Measurements from ENCODE around the gene VEPH1. TPM values are rescaled to one million over a fixed set of nuclear protein-coding genes. Genes with fewer than 3 reads are reported as not detected.

VEPH1 gene
- polyA plus RNA-seq, 4 donors, result 49.1 to 60.4 (median 53.8) TPM

GRCh38 chr3:157479464-157480243 lies 23.6 kb downstream of the VEPH1 start:
- no peak for DNase-seq (ENCODE audit: low read depth in 4 of 4, low spot score in 2 of 4)

- DNase-seq (ENCODE audit: low read depth in 4 of 4, low spot score in 2 of 4), result no peak
Observed at GRCh38 chr3:157477441-157477840, 25.8 kb downstream of the VEPH1 start.

GRCh38 chr3:157475921-157476414 lies 27.2 kb downstream of the VEPH1 start:
- no peak for DNase-seq (ENCODE audit: low read depth in 4 of 4, low spot score in 2 of 4)

GRCh38 chr3:157472648-157473047 lies 30.6 kb downstream of the VEPH1 start:
- no peak for DNase-seq (ENCODE audit: low read depth in 4 of 4, low spot score in 2 of 4)

GRCh38 chr3:157471064-157471463 lies 32.2 kb downstream of the VEPH1 start:
- DNase-seq (ENCODE audit: low read depth in 4 of 4, low spot score in 2 of 4), result no peak

GRCh38 chr3:157469561-157470294 lies 33.5 kb downstream of the VEPH1 start:
- no peak for DNase-seq (ENCODE audit: low read depth in 4 of 4, low spot score in 2 of 4)

GRCh38 chr3:157467200-157467599 lies 36.0 kb downstream of the VEPH1 start:
- no peak for DNase-seq (ENCODE audit: low read depth in 4 of 4, low spot score in 2 of 4)

- no peak for DNase-seq (ENCODE audit: low read depth in 4 of 4, low spot score in 2 of 4)
Observed at GRCh38 chr3:157465741-157466140, 37.5 kb downstream of the VEPH1 start.

- DNase-seq (ENCODE audit: low read depth in 4 of 4, low spot score in 2 of 4), result no peak
Observed at GRCh38 chr3:157464321-157464720, 38.9 kb downstream of the VEPH1 start.

- DNase-seq (ENCODE audit: low read depth in 4 of 4, low spot score in 2 of 4), result no peak
Observed at GRCh38 chr3:157463816-157464215, 39.4 kb downstream of the VEPH1 start.

- no peak for DNase-seq (ENCODE audit: low read depth in 4 of 4, low spot score in 2 of 4)
Observed at GRCh38 chr3:157460253-157460652, 43.0 kb downstream of the VEPH1 start.

- DNase-seq (ENCODE audit: low read depth in 4 of 4, low spot score in 2 of 4), result no peak
Observed at GRCh38 chr3:157459706-157460105, 43.5 kb downstream of the VEPH1 start.

- no peak for DNase-seq (ENCODE audit: low read depth in 4 of 4, low spot score in 2 of 4)
Observed at GRCh38 chr3:157453824-157454223, 49.4 kb downstream of the VEPH1 start.

GRCh38 chr3:157452097-157452496 lies 51.1 kb downstream of the VEPH1 start:
- DNase-seq (ENCODE audit: low read depth in 4 of 4, low spot score in 2 of 4), result no peak

- peak in 1 of 4 donors; percentile 21 for DNase-seq (ENCODE audit: low read depth in 4 of 4, low spot score in 2 of 4)
Observed at GRCh38 chr3:157447026-157447694, 56.1 kb downstream of the VEPH1 start.

GRCh38 chr3:157445857-157446256 lies 57.4 kb downstream of the VEPH1 start:
- DNase-seq (ENCODE audit: low read depth in 4 of 4, low spot score in 2 of 4), result no peak

GRCh38 chr3:157444797-157445184 lies 58.4 kb downstream of the VEPH1 start:
- no peak for DNase-seq (ENCODE audit: low read depth in 4 of 4, low spot score in 2 of 4)

- DNase-seq (ENCODE audit: low read depth in 4 of 4, low spot score in 2 of 4), result no peak
Observed at GRCh38 chr3:157443905-157444796, 59.1 kb downstream of the VEPH1 start.

GRCh38 chr3:157442729-157443128 lies 60.5 kb downstream of the VEPH1 start:
- DNase-seq (ENCODE audit: low read depth in 4 of 4, low spot score in 2 of 4), result no peak

- no peak for DNase-seq (ENCODE audit: low read depth in 4 of 4, low spot score in 2 of 4)
Observed at GRCh38 chr3:157441102-157441624, 62.1 kb downstream of the VEPH1 start.

All from left renal cortex interstitium (tissue), 4 donors.